Keratinocyte (primary cell): ENCODE measurements around the gene RFX2. TPM values are rescaled to one million over a fixed set of nuclear protein-coding genes. Genes with fewer than 3 reads are reported as not detected.

Experiments
- DNase-seq: peaks from one replicate; pipeline ENCODE4 v3.0.0-alpha.2; 2011; ENCODE audit warnings: low read depth, missing footprints, low spot score
- FAIRE-seq: peaks from 2 replicates; lab custom pipeline; 2011; peaks lifted over from hg19 to GRCh38; lab: Jason Lieb, UNC
- H2AFZ ChIP-seq: 2 replicates; pipeline ENCODE4 v1.6.0; 2012; ENCODE audit warnings: low read length, control low read depth, inconsistent platforms; ENCODE audit not compliant: control insufficient read depth
- H3K27ac ChIP-seq: 2 replicates; pipeline ENCODE4 v1.5.1; 2011; ENCODE audit warnings: low read length; ENCODE audit not compliant: control insufficient read depth, insufficient read depth
- H3K27me3 ChIP-seq: 3 replicates; pipeline ENCODE4 v1.6.0; 2011; ENCODE audit warnings: low read length; ENCODE audit not compliant: control insufficient read depth, insufficient read depth; ENCODE audit errors: extremely low read depth
- H3K36me3 ChIP-seq, 2 experiments: 2 replicates in 1 of 2; 3 replicates in 1 of 2; pipeline ENCODE4 v1.5.1; 2011; ENCODE audit warnings: low read length in 2 of 2, mild to moderate bottlenecking in 1 of 2; ENCODE audit not compliant: control insufficient read depth in 2 of 2, insufficient read depth in 2 of 2; ENCODE audit errors: extremely low read depth in 1 of 2
- H3K4me1 ChIP-seq: 3 replicates; pipeline ENCODE4 v1.5.1; 2011; ENCODE audit warnings: low read length; ENCODE audit not compliant: control insufficient read depth, insufficient read depth; ENCODE audit errors: extremely low read depth
- H3K4me2 ChIP-seq: 3 replicates; pipeline ENCODE4 v1.6.0; 2011; ENCODE audit warnings: low read depth, low read length; ENCODE audit not compliant: control insufficient read depth, insufficient read depth; ENCODE audit errors: extremely low read depth
- H3K4me3 ChIP-seq, 3 experiments: fragments of 200-600 bp in 1 of 3; sonication (generic) in 1 of 3; 2 replicates in 2 of 3; 3 replicates in 1 of 3; pipeline ENCODE4 v1.5.1; 2011 to 2016; ENCODE audit warnings: low read length in 3 of 3, mild to moderate bottlenecking in 3 of 3, control low read depth in 2 of 3, inconsistent platforms in 1 of 3, low read depth in 1 of 3, mixed read lengths in 1 of 3, mixed run types in 1 of 3, moderate library complexity in 1 of 3; ENCODE audit not compliant: control insufficient read depth in 2 of 3, insufficient read depth in 2 of 3; ENCODE audit errors: extremely low read depth in 1 of 3
- H3K79me2 ChIP-seq: 2 replicates; pipeline ENCODE4 v1.6.0; 2012; ENCODE audit warnings: low read length; ENCODE audit not compliant: control insufficient read depth, insufficient read depth
- H3K9ac ChIP-seq: 3 replicates; pipeline ENCODE4 v1.6.0; 2011; ENCODE audit warnings: low read length; ENCODE audit not compliant: control insufficient read depth, insufficient read depth; ENCODE audit errors: extremely low read depth
- H3K9me1 ChIP-seq: 3 replicates; pipeline ENCODE4 v1.6.0; 2011; ENCODE audit warnings: low read length; ENCODE audit not compliant: control insufficient read depth, insufficient read depth; ENCODE audit errors: extremely low read depth
- H3K9me3 ChIP-seq: 2 replicates; pipeline ENCODE4 v1.5.1; 2012; ENCODE audit warnings: low read depth, low read length; ENCODE audit not compliant: control insufficient read depth
- H4K20me1 ChIP-seq: 3 replicates; pipeline ENCODE4 v1.6.0; 2011; ENCODE audit warnings: low read length; ENCODE audit not compliant: control insufficient read depth, insufficient read depth; ENCODE audit errors: extremely low read depth
- EZH2 ChIP-seq: IDR thresholded peaks from one replicate; pipeline ENCODE4 v1.6.1; 2012; ENCODE audit warnings: inconsistent platforms, mild to moderate bottlenecking, low read length, moderate library complexity
- dilution Hi-C: fragments of 300-500 bp; cut with MboI; formaldehyde crosslinking; loops from one replicate; pipeline ENCODE4 v1.7.0; 2020; ENCODE audit warnings: low sequenced_read_pairs; ENCODE audit not compliant: extremely low pct_ligation_motif_present
- polyA plus RNA-seq, 5 experiments: library from polyadenylated mRNA; depleted of rRNA in 3 of 5; stranded (reverse) in 3 of 5; stranded (forward) in 1 of 5; unstranded in 1 of 5; fragments of >200 nt; gene quantifications; 1 replicate in 1 of 5; 2 replicates in 3 of 5; 3 replicates in 1 of 5; pipeline versions ENCODE4 v1.2.1 to v1.2.3, GENCODE V29; 2011 to 2012; ENCODE audit warnings: missing spikeins in 2 of 5, low read depth in 1 of 5, low replicate concordance in 1 of 5
- TF ChIP-seq, protein P1 (sequence below), 3 experiments: IDR thresholded peaks in 1 of 3; conservative IDR thresholded peaks in 1 of 3; optimal IDR thresholded peaks in 1 of 3; 2 replicates in 2 of 3; 3 replicates in 1 of 3; pipeline versions ENCODE3 to v1.5.1; 2011; ENCODE audit warnings: low read length in 3 of 3, mild to moderate bottlenecking in 3 of 3, moderate library complexity in 2 of 3, control low read depth in 1 of 3, inconsistent platforms in 1 of 3; ENCODE audit not compliant: insufficient read depth in 2 of 3; ENCODE audit errors: extremely low read depth in 1 of 3

Gene RFX2
- polyA plus RNA-seq, 1 donor (not counting 4 experiments of a cell fraction or from before 2014, with no cell fraction given) = 5.8 TPM

DNA sequence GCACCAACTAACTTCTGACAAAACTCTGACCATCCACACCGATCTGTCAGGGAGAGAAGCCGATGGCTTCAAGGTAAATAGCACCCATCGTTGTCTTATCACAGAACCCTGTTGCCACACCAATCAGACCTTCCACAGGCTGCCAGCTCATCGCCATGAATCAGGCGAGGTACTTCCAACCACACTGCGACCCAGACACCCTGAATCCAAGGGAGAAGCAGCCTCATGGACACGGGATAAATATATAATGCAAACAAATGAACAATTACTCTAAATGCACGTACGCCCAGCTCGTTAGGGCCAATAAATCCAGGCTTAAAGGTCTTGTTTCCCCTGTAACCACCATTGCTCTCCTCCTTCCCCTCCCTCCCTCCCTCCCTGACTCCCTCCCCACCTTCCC lies 153.1 kb downstream of the RFX2 start:
- TF ChIP-seq EZH2 = no peak
- TF ChIP-seq, protein P1, sequence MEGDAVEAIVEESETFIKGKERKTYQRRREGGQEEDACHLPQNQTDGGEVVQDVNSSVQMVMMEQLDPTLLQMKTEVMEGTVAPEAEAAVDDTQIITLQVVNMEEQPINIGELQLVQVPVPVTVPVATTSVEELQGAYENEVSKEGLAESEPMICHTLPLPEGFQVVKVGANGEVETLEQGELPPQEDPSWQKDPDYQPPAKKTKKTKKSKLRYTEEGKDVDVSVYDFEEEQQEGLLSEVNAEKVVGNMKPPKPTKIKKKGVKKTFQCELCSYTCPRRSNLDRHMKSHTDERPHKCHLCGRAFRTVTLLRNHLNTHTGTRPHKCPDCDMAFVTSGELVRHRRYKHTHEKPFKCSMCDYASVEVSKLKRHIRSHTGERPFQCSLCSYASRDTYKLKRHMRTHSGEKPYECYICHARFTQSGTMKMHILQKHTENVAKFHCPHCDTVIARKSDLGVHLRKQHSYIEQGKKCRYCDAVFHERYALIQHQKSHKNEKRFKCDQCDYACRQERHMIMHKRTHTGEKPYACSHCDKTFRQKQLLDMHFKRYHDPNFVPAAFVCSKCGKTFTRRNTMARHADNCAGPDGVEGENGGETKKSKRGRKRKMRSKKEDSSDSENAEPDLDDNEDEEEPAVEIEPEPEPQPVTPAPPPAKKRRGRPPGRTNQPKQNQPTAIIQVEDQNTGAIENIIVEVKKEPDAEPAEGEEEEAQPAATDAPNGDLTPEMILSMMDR (optimal IDR thresholded peaks at IDR 0.05 in 1 of 3, IDR thresholded peaks at IDR 0.05 in 1 of 3, conservative IDR thresholded peaks at IDR 0.05 in 1 of 3; ENCODE audit: extremely low read depth in 1 of 3, insufficient read depth in 2 of 3, low read length in 3 of 3) = no peak
- Histone ChIP-seq H4K20me1 (peaks cover 15% of the 10 kb centered on the region), H3K4me2 (no peak overlapping the region), H3K9me3 (no peaks in the 10 kb centered on the region), H3K36me3 (peaks cover 0 to 2% of the 10 kb centered on the region in 2 experiments), H2AFZ (no peak overlapping the region), H3K9me1 (peaks cover 3% of the 10 kb centered on the region), H3K9ac (no peak overlapping the region), H3K27ac (no peak overlapping the region), H3K4me3 (no peak overlapping the region), H3K4me1 (peaks cover 3% of the 10 kb centered on the region), H3K79me2 (peaks cover 93% of the 10 kb centered on the region), H3K27me3 (no peaks in the 10 kb centered on the region)
- dilution Hi-C loops = no loop called here
- DNase-seq = no peak
- no peak for FAIRE-seq

DNA sequence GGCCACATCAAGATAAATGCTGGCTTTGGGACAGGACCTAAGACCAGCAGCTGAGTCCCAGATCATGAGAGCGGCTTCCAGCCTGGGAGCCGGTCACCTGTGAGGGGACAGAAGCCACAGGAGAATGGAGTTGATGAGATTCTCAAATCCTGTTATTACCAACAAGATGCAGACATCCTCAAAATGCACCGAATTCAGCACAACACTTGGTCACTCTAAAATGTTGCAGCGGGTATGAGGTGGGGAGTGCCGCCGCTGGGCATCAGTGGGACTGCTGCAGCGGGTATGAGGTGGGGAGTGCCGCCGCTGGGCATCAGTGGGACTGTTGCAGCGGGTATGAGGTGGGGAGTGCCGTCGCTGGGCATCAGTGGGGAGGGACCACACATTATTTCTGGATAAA lies 153.6 kb downstream of the RFX2 start:
- Histone ChIP-seq H3K9me1 (peaks cover 3% of the 10 kb centered on the region), H3K9ac (no peak overlapping the region), H4K20me1 (peaks cover 17% of the 10 kb centered on the region), H3K36me3 (peaks cover 0 to 2% of the 10 kb centered on the region in 2 experiments), H3K79me2 (peaks cover 93% of the 10 kb centered on the region), H2AFZ (no peak overlapping the region), H3K27me3 (no peaks in the 10 kb centered on the region), H3K4me3 (no peak overlapping the region), H3K27ac (no peak overlapping the region), H3K4me1 (peaks cover 3% of the 10 kb centered on the region), H3K9me3 (no peaks in the 10 kb centered on the region), H3K4me2 (no peak overlapping the region)
- FAIRE-seq (no peak), DNase-seq (no peak)
- TF ChIP-seq EZH2 = no peak
- TF ChIP-seq, protein P1 (optimal IDR thresholded peaks at IDR 0.05 in 1 of 3, IDR thresholded peaks at IDR 0.05 in 1 of 3, conservative IDR thresholded peaks at IDR 0.05 in 1 of 3; ENCODE audit: extremely low read depth in 1 of 3, insufficient read depth in 2 of 3, low read length in 3 of 3) = no peak
- dilution Hi-C loops = no loop called here
